HFF-Myc (cell line): ENCODE data around the gene DDX39A.

Experiments used
- DNase-seq: peaks from one replicate; pipeline ENCODE4 v3.0.0-alpha.2; 2011; ENCODE audit warnings: low read depth; ENCODE audit errors: extremely low read depth
- H3K4me3 ChIP-seq: replicated peaks from 2 replicates; pipeline ENCODE4 v1.5.1; 2011; ENCODE audit warnings: low read depth, mild to moderate bottlenecking, control low read depth, low read length
- CTCF ChIP-seq: IDR thresholded peaks from 2 replicates; pipeline ENCODE4 v1.5.1; 2012; ENCODE audit warnings: mild to moderate bottlenecking, low read depth, low read length, control low read depth; ENCODE audit errors: missing control alignments

Gene DDX39A

GRCh38 chr19:14411938-14412245 lies 7.2 kb downstream of the DDX39A start:
- no peak for TF ChIP-seq CTCF
- DNase-seq = no peak
- H3K4me3 ChIP-seq = no peak overlapping the region

GRCh38 chr19:14411161-14411937 lies 7.8 kb downstream of the DDX39A start:
- no peak for TF ChIP-seq CTCF
- no peak for DNase-seq
- no peak overlapping the region for H3K4me3 ChIP-seq

- no peak for TF ChIP-seq CTCF
- no peak for DNase-seq
These were observed 8.8 kb downstream of the DDX39A start for GRCh38 chr19:14410091-14411051.

GRCh38 chr19:14409146-14410023 lies 9.8 kb downstream of the DDX39A start:
- DNase-seq = no peak
- TF ChIP-seq CTCF = no peak
- no peak overlapping the region for H3K4me3 ChIP-seq

More at GRCh38 chr19:14410091-14411051, 8.8 kb downstream of the DDX39A start:
- H3K4me3 ChIP-seq = no peak overlapping the region

- no peak overlapping the region for H3K4me3 ChIP-seq
- no peak for DNase-seq
- no peak for TF ChIP-seq CTCF
These were observed 10.5 kb downstream of the DDX39A start for GRCh38 chr19:14408491-14409145.
